Measurements from ENCODE around the gene TBC1D21. TPM values are rescaled to one million over a fixed set of nuclear protein-coding genes. Genes with fewer than 3 reads are reported as not detected.

The TBC1D21 gene
- total RNA-seq, 1 donor from 2014 or later, result not detected

- peaks cover 26 to 52% of the 10 kb centered on the region in 2 donors for H3K4me1 ChIP-seq
Observed at GRCh38 chr15:73930790-73931281, 57.5 kb downstream of the TBC1D21 start.

GRCh38 chr15:73931441-73931840, 58.1 kb downstream of the TBC1D21 start:
- H3K4me3 ChIP-seq, result no peak overlapping the region
- peaks cover 28 to 56% of the 10 kb centered on the region in 2 donors for H3K4me1 ChIP-seq
- peak overlapping the region; percentile 74 to 82 for H3K27ac ChIP-seq
- no peaks in the 10 kb centered on the region for H3K27me3 ChIP-seq
- TF ChIP-seq CTCF (IDR thresholded peaks at IDR 0.05), result no peak
- H3K36me3 ChIP-seq, result peaks cover 0 to 5% of the 10 kb centered on the region in 2 donors
- no peak for DNase-seq (ENCODE audit: low spot score in 2 of 2)
- intact Hi-C loops (cut with DNase I), result no loop called here
- no peaks in the 10 kb centered on the region for H3K9me3 ChIP-seq

More at GRCh38 chr15:73930790-73931281, 57.5 kb downstream of the TBC1D21 start:
- no peaks in the 10 kb centered on the region for H3K9me3 ChIP-seq
- no peaks in the 10 kb centered on the region for H3K27me3 ChIP-seq
- H3K36me3 ChIP-seq, result peaks cover 0 to 5% of the 10 kb centered on the region in 2 donors
- H3K4me3 ChIP-seq, result peak overlapping the region; percentile 13 to 65
- DNase-seq (ENCODE audit: low spot score in 2 of 2), result no peak
- H3K27ac ChIP-seq, result peak overlapping the region; percentile 74 to 82
- no peak for TF ChIP-seq CTCF (IDR thresholded peaks at IDR 0.05)
- intact Hi-C loops (cut with DNase I), result no loop called here

GRCh38 chr15:73932381-73933191, 59.2 kb downstream of the TBC1D21 start:
- no peak for TF ChIP-seq CTCF (IDR thresholded peaks at IDR 0.05)
- Histone ChIP-seq H3K4me1 (peaks cover 28 to 67% of the 10 kb centered on the region in 2 donors), H3K36me3 (peaks cover 0 to 5% of the 10 kb centered on the region in 2 donors), H3K4me3 (no peak overlapping the region), H3K27me3 (no peaks in the 10 kb centered on the region), H3K9me3 (no peaks in the 10 kb centered on the region), H3K27ac (peak overlapping the region; percentile 22 to 82)
- intact Hi-C loops (cut with DNase I), result no loop called here
- DNase-seq (ENCODE audit: low spot score in 2 of 2), result no peak

- Histone ChIP-seq H3K4me1 (peaks cover 25 to 70% of the 10 kb centered on the region in 2 donors), H3K36me3 (peaks cover 0 to 5% of the 10 kb centered on the region in 2 donors), H3K27ac (peak overlapping the region; percentile 22 to 82), H3K4me3 (no peak overlapping the region), H3K27me3 (no peaks in the 10 kb centered on the region), H3K9me3 (no peaks in the 10 kb centered on the region)
- intact Hi-C loops (cut with DNase I), result no loop called here
- no peak for DNase-seq (ENCODE audit: low spot score in 2 of 2)
- TF ChIP-seq CTCF (IDR thresholded peaks at IDR 0.05), result no peak
Observed at GRCh38 chr15:73934281-73934680, 60.9 kb downstream of the TBC1D21 start.

GRCh38 chr15:73935547-73935946, 62.2 kb downstream of the TBC1D21 start:
- H3K9me3 ChIP-seq, result no peaks in the 10 kb centered on the region
- H3K27ac ChIP-seq, result peak overlapping the region; percentile 77 to 84
- no peak for DNase-seq (ENCODE audit: low spot score in 2 of 2)
- no peak overlapping the region for H3K4me3 ChIP-seq
- H3K4me1 ChIP-seq, result peaks cover 21 to 70% of the 10 kb centered on the region in 2 donors
- peaks cover 0 to 5% of the 10 kb centered on the region in 2 donors for H3K36me3 ChIP-seq
- H3K27me3 ChIP-seq, result no peaks in the 10 kb centered on the region
- intact Hi-C loops (cut with DNase I), result no loop called here
- no peak for TF ChIP-seq CTCF (IDR thresholded peaks at IDR 0.05)
